ENCODE data around the gene CAP2.

DNA sequence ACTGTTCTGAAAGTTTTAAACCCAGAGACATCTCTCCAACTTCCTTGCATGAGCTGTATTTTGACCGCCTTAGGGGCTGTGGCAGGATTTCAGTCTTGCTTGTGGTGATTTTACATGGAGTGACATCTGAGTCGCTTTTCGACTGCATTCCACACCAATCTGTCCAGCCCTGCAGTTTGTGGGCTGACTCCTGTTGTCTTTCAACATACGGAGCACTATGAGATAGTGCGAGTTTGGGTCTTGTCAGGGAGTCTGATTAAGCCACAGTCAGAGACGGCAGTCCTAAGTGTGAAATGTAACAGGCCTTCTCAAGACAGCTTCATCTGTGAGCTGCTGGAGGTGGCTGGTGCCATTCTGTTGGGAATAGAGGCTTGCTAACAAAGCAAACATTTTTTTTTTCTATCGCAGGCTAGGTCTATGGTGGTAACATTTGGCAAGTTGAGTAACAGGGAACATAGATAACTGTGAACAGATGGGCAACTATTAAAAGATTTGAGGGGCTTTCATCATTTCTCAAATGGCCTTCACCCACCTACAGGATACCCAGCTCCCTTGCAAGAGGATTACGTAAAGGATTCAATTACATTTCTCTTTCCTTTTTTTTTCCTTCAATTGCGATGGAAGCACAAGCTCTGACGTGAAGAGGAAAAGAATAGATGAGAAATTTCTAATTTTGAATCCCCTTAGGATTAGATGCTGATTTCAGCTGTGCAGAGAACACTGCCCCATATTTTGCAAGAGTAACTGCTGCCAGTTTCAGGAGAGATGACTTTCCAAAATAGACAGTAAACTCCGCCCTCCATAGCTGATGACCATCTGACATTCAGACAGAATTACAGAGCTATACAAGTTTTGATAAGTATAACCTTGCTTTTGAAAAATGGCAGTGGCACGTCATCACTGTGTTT lies 25.1 kb downstream of the CAP2 start:
- TF ChIP-seq, protein P1, sequence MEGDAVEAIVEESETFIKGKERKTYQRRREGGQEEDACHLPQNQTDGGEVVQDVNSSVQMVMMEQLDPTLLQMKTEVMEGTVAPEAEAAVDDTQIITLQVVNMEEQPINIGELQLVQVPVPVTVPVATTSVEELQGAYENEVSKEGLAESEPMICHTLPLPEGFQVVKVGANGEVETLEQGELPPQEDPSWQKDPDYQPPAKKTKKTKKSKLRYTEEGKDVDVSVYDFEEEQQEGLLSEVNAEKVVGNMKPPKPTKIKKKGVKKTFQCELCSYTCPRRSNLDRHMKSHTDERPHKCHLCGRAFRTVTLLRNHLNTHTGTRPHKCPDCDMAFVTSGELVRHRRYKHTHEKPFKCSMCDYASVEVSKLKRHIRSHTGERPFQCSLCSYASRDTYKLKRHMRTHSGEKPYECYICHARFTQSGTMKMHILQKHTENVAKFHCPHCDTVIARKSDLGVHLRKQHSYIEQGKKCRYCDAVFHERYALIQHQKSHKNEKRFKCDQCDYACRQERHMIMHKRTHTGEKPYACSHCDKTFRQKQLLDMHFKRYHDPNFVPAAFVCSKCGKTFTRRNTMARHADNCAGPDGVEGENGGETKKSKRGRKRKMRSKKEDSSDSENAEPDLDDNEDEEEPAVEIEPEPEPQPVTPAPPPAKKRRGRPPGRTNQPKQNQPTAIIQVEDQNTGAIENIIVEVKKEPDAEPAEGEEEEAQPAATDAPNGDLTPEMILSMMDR (IDR thresholded peaks at IDR 0.05), result no peak
- TF ChIP-seq POLR2A (IDR thresholded peaks at IDR 0.05) (no peak), POLR2AphosphoS5 (IDR thresholded peaks at IDR 0.05) (no peak), EP300 (IDR thresholded peaks at IDR 0.05) (no peak)
